ENCODE data around the gene LIN28B.
"Not testable (repeated sequence)": the region's sequence is repeated elsewhere in the genome, so short reads cannot be mapped to it uniquely, and the experiment has no call there.

Gene LIN28B

GRCh38 chr6:104957301-104958177 lies 632 bp downstream of the LIN28B start:
- no peak for DNase-seq

- DNase-seq: no peak
Measured at GRCh38 chr6:104958178-104959025, 1.5 kb downstream of the LIN28B start.

GRCh38 chr6:104959026-104959858 lies 2.3 kb downstream of the LIN28B start:
- DNase-seq: no peak

GRCh38 chr6:104969108-104969507 lies 12.2 kb downstream of the LIN28B start:
- no peak for DNase-seq

- no peak for DNase-seq
Measured at GRCh38 chr6:104969785-104970581, 13.1 kb downstream of the LIN28B start.

GRCh38 chr6:104973404-104973803 lies 16.5 kb downstream of the LIN28B start:
- no peak for DNase-seq

GRCh38 chr6:104983296-104983695 lies 26.4 kb downstream of the LIN28B start:
- no peak for DNase-seq

- no peak for DNase-seq
Measured at GRCh38 chr6:104983776-104984175, 26.9 kb downstream of the LIN28B start.

- no peak for DNase-seq
Measured at GRCh38 chr6:104984831-104985230, 27.9 kb downstream of the LIN28B start.

GRCh38 chr6:104985875-104986274 lies 29.0 kb downstream of the LIN28B start:
- DNase-seq: not testable (repeated sequence)

GRCh38 chr6:104986625-104987024 lies 29.7 kb downstream of the LIN28B start:
- no peak for DNase-seq

- DNase-seq: no peak
Measured at GRCh38 chr6:104987218-104987617, 30.3 kb downstream of the LIN28B start.

GRCh38 chr6:104990085-104990484 lies 33.2 kb downstream of the LIN28B start:
- no peak for DNase-seq

GRCh38 chr6:104991062-104991461 lies 34.2 kb downstream of the LIN28B start:
- not testable (repeated sequence) for DNase-seq

- not testable (repeated sequence) for DNase-seq
Measured at GRCh38 chr6:104993576-104993975, 36.7 kb downstream of the LIN28B start.

- DNase-seq: no peak
Measured at GRCh38 chr6:104995989-104996617, 39.2 kb downstream of the LIN28B start.

GRCh38 chr6:105001063-105001462 lies 44.2 kb downstream of the LIN28B start:
- DNase-seq: no peak

- no peak for DNase-seq
Measured at GRCh38 chr6:105001906-105002305, 45.0 kb downstream of the LIN28B start.

GRCh38 chr6:105005451-105005850 lies 48.5 kb downstream of the LIN28B start:
- no peak for DNase-seq

- not testable (repeated sequence) for DNase-seq
Measured at GRCh38 chr6:105013459-105013858, 56.6 kb downstream of the LIN28B start.

GRCh38 chr6:105014448-105014847 lies 57.5 kb downstream of the LIN28B start:
- no peak for DNase-seq
